ENCODE data around the gene CD4.

The CD4 gene

GRCh38 chr12:6791931-6792520 is 2.7 kb downstream of the CD4 start:
- no peak for DNase-seq (ENCODE audit: low spot score)
- TF ChIP-seq CTCF (IDR thresholded peaks at IDR 0.05; ENCODE audit: borderline replicate concordance, control extremely low read depth, extremely low read depth, insufficient read depth, missing control alignments) = no peak

GRCh38 chr12:6792522-6793201 is 3.3 kb downstream of the CD4 start:
- no peak for TF ChIP-seq CTCF (IDR thresholded peaks at IDR 0.05; ENCODE audit: borderline replicate concordance, control extremely low read depth, extremely low read depth, insufficient read depth, missing control alignments)
- in situ Hi-C loops (cut with MboI; ENCODE audit: low sequenced_read_pairs, unreplicated experiment) = no loop called here
- DNase-seq (ENCODE audit: low spot score) = no peak

More at GRCh38 chr12:6791931-6792520, 2.7 kb downstream of the CD4 start:
- in situ Hi-C loops (cut with MboI; ENCODE audit: low sequenced_read_pairs, unreplicated experiment) = no loop called here

- no peak for DNase-seq (ENCODE audit: low spot score)
- in situ Hi-C loops (cut with MboI; ENCODE audit: low sequenced_read_pairs, unreplicated experiment) = no loop called here
- TF ChIP-seq CTCF (IDR thresholded peaks at IDR 0.05; ENCODE audit: borderline replicate concordance, control extremely low read depth, extremely low read depth, insufficient read depth, missing control alignments) = no peak
Observed at GRCh38 chr12:6795088-6795487, 5.8 kb downstream of the CD4 start.

GRCh38 chr12:6796576-6796975 is 7.2 kb downstream of the CD4 start:
- TF ChIP-seq CTCF (IDR thresholded peaks at IDR 0.05; ENCODE audit: borderline replicate concordance, control extremely low read depth, extremely low read depth, insufficient read depth, missing control alignments) = no peak
- in situ Hi-C loops (cut with MboI; ENCODE audit: low sequenced_read_pairs, unreplicated experiment) = no loop called here

GRCh38 chr12:6799147-6799546 is 9.8 kb downstream of the CD4 start:
- no peak for TF ChIP-seq CTCF (IDR thresholded peaks at IDR 0.05; ENCODE audit: borderline replicate concordance, control extremely low read depth, extremely low read depth, insufficient read depth, missing control alignments)
- in situ Hi-C loops (cut with MboI; ENCODE audit: low sequenced_read_pairs, unreplicated experiment) = no loop called here
- DNase-seq (ENCODE audit: low spot score) = no peak

More at GRCh38 chr12:6796576-6796975, 7.2 kb downstream of the CD4 start:
- DNase-seq (ENCODE audit: low spot score) = no peak

- no peak for TF ChIP-seq CTCF (IDR thresholded peaks at IDR 0.05; ENCODE audit: borderline replicate concordance, control extremely low read depth, extremely low read depth, insufficient read depth, missing control alignments)
- in situ Hi-C loops (cut with MboI; ENCODE audit: low sequenced_read_pairs, unreplicated experiment) = no loop called here
- DNase-seq (ENCODE audit: low spot score) = no peak
Observed at GRCh38 chr12:6807170-6807569, 17.8 kb downstream of the CD4 start.

Data from GM13976 (cell line).